Measurements from ENCODE around the gene WNT7B.

- TF ChIP-seq CTCF (IDR thresholded peaks at IDR 0.05), result no peak
- no peak for TF ChIP-seq REST (IDR thresholded peaks at IDR 0.05; ENCODE audit: low read depth, low read length)
- TF ChIP-seq MAX (IDR thresholded peaks at IDR 0.05; ENCODE audit: low read depth), result no peak
Observed at GRCh38 chr22:45925811-45926351, 51.1 kb downstream of the WNT7B start.
